Fibroblast of villous mesenchyme (primary cell): Measurements from ENCODE around the gene CD8B2. TPM values are rescaled to one million over a fixed set of nuclear protein-coding genes. Genes with fewer than 3 reads are reported as not detected.

ENCODE experiments used
- DNase-seq: peaks from one replicate; pipeline ENCODE4 v3.0.0-alpha.2; 2010; ENCODE audit warnings: low read depth
- H3K4me3 ChIP-seq: 2 replicates; pipeline ENCODE4 v1.5.1; 2011; ENCODE audit warnings: low read depth, mild to moderate bottlenecking, low read length
- total RNA-seq: library from RNA; depleted of rRNA; stranded (reverse); fragments of >200 nt; gene quantifications from 2 replicates; pipeline ENCODE4 v1.2.3, GENCODE V29; 2012
- TF ChIP-seq, protein P1 (sequence below): IDR thresholded peaks from 2 replicates; pipeline ENCODE4 v1.5.1; 2012; ENCODE audit warnings: low read depth, mild to moderate bottlenecking, low read length; ENCODE audit not compliant: insufficient read depth

Gene CD8B2
- total RNA-seq, 1 donor, result not detected

DNA sequence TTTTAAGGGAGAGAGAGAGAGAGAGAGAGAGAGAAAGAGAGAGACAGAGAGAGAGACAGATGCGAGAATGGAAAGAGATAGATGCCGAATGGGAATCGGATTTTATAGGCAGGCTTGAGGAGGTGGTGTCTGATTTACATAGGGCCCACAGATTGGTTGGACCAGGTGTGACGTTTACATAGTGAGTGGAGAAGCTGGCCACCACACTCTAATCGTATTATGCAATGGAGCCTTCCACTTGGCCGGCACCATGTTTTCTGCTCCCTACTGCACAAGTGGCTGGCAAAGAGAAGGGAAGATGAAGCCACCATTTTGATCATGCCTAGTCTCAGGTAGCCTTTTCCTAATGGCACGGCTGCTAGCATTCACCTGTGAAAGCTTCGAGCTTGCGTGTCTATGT is 33.9 kb downstream of the CD8B2 start:
- no peak for DNase-seq
- TF ChIP-seq, protein P1, sequence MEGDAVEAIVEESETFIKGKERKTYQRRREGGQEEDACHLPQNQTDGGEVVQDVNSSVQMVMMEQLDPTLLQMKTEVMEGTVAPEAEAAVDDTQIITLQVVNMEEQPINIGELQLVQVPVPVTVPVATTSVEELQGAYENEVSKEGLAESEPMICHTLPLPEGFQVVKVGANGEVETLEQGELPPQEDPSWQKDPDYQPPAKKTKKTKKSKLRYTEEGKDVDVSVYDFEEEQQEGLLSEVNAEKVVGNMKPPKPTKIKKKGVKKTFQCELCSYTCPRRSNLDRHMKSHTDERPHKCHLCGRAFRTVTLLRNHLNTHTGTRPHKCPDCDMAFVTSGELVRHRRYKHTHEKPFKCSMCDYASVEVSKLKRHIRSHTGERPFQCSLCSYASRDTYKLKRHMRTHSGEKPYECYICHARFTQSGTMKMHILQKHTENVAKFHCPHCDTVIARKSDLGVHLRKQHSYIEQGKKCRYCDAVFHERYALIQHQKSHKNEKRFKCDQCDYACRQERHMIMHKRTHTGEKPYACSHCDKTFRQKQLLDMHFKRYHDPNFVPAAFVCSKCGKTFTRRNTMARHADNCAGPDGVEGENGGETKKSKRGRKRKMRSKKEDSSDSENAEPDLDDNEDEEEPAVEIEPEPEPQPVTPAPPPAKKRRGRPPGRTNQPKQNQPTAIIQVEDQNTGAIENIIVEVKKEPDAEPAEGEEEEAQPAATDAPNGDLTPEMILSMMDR, result no peak
- no peak overlapping the region for H3K4me3 ChIP-seq

DNA sequence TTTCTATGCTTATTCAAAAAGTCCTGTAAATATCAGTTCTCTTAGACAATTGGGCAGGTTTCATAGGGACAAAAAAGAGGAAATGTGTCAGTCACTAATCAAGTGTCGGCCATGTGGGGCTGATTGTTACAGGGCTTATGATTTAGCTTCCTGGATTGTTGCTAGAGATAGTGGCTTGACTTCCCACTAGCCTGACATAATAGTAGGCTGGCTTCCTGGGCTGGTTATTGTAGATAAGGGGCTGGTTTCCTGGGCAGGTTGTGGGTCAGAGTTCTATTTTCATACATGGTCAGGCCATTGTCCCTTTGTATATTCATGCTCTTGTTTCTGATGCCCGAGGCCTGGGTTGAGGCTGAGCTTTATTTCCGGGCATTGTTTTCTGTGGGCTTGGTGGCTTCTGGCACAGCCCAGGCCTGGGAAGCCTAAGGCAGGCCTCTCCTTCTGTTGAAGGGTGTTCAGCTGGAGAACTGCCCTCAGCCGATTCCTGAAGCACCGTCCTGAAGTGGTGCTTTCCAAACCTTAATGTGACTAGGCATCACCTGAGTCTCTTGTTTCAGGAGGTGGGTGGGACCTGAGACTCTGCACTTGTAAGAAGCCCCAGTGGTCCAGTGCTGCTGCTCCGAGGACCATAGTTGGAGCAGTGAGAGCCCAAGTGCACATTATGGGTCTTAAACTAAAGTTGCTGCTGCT is 37.0 kb downstream of the CD8B2 start:
- no peak overlapping the region for H3K4me3 ChIP-seq
- DNase-seq, result no peak
- TF ChIP-seq, protein P1, result no peak

DNA sequence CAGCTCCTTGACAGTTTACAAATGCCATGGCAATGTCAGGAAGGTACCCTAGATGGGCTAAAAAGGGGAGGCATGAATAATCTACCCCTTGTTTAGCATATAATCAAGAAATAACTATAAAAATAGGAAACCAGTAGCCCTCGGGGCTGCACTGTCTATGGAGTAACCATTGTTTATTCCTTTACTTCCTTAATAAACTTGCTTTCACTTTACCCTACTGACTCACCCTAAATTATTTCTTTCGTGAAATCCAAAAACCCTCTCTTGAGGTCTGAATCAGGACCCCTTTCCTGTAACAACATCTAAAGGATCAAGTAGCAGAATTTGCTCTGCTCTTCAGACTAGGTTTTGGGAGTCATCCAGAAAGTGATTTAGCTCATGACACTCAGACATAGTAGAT is 43.7 kb downstream of the CD8B2 start:
- H3K4me3 ChIP-seq, result no peak overlapping the region
- DNase-seq, result no peak
- TF ChIP-seq, protein P1, result no peak

DNA sequence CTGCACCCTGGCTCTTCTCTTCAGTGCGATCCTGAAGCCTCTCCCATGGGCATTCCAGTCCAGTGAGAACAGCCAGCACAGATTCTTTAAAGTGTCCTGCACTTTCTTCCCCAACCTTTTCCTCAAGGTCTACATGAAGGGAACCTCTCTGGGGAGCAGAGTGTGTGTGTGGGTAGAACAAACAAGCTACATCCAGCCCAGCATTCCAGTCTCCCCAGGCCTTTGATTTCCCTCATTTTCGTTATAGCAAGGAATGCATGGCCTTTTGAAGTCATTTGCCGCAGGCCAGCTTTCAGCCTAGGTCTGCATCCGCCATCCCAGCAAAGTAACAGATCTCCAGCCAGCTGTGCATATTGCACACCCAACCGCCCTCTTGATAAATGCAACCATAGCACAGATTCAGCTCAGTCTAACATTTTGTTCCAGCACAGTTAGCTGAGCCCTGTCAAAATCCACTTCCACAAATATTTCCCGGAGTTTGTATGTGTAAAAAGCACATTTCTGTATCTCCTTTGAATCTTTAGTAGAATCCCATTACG is 44.6 kb downstream of the CD8B2 start:
- H3K4me3 ChIP-seq, result no peak overlapping the region
- TF ChIP-seq, protein P1, result no peak
- DNase-seq, result no peak

DNA sequence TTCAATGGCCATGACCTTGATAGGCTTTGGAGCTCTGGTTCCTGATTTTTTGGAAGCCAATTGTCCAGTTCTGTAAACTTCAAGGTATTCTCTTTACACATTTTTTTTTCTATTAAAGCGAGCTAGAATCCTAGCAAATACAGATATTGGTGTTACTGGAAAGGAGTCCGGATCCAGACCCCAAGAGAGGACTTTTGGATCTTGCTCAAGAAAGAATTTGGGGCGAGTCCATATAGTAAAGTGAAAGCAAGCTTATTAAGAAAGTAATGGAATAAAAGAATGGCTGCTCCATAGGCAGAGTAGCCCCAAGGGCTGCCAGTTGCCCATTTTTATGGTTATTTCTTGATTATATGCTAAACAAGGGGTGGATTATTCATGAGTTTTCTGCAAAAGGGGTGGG is 45.1 kb downstream of the CD8B2 start:
- DNase-seq, result no peak
- TF ChIP-seq, protein P1, result no peak
- no peak overlapping the region for H3K4me3 ChIP-seq

DNA sequence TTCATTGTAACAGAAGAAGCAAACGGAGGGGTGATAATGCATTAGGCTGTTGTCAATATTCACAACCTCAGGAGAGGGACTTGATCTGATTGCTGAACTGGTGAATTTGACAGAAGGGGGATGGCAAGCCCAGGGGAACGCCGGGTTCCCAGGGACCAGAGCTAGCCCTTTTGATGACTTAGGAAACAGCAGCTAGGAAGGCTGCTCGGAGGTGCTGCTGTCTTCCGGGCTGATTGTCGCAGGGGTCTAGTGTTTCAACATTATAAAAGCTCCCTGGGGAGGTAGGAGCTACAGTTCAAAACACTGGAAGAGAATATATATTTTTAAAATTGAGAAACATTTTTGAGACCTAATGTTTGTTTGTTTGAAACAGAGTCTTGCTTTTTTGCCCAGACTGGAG is 47.3 kb downstream of the CD8B2 start:
- H3K4me3 ChIP-seq, result no peak overlapping the region
- TF ChIP-seq, protein P1, result no peak
- DNase-seq, result no peak

DNA sequence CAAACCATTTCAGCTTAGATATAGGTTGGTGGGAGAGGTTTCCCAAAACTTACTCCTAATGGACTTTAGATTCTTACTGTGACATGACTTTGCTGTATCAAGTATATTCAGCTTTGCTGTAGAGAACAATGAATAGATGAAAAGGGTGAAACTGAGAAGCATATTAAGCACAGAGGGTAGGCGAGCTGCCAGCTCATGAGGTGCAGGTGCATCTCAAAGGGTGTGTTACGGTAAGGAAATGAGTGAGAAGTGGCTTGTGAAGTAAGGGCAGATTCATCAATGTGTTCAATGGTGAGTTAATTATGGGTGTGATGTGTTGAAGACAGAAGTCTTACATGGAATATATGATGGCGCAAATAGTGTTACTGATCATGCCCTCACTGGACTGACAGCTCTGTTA is 49.3 kb downstream of the CD8B2 start:
- no peak overlapping the region for H3K4me3 ChIP-seq
- DNase-seq, result no peak
- TF ChIP-seq, protein P1, result no peak
